Measurements from ENCODE around the gene ANO2.

The ANO2 gene

GRCh38 chr12:5585178-5585577 lies 359.9 kb downstream of the ANO2 start:
- no peaks in the 10 kb centered on the region for H3K9me3 ChIP-seq (ENCODE audit: control insufficient read depth, low read length)
- WGBS, 2 experiments: 93 to 96% methylated on average over 4 of the region's 4 CpGs
- no peaks in the 10 kb centered on the region for H3K36me3 ChIP-seq (ENCODE audit: control insufficient read depth, insufficient read depth, low read length)
- no peak overlapping the region for H3K4me3 ChIP-seq (ENCODE audit: insufficient read depth, low read depth, low read length)
- no peak overlapping the region for H3K27ac ChIP-seq (ENCODE audit: insufficient read depth, low read depth, low read length, poor library complexity, severe bottlenecking)
- peaks cover 24% of the 10 kb centered on the region for H3K4me1 ChIP-seq (ENCODE audit: control insufficient read depth, insufficient read depth, low read length)
- no peaks in the 10 kb centered on the region for H3K27me3 ChIP-seq (ENCODE audit: control insufficient read depth, insufficient read depth, low read length, poor library complexity, severe bottlenecking)

GRCh38 chr12:5584412-5585175 lies 360.5 kb downstream of the ANO2 start:
- Histone ChIP-seq H3K4me1 (ENCODE audit: control insufficient read depth, insufficient read depth, low read length) (peaks cover 24% of the 10 kb centered on the region), H3K9me3 (ENCODE audit: control insufficient read depth, low read length) (no peaks in the 10 kb centered on the region), H3K36me3 (ENCODE audit: control insufficient read depth, insufficient read depth, low read length) (no peaks in the 10 kb centered on the region), H3K27ac (ENCODE audit: insufficient read depth, low read depth, low read length, poor library complexity, severe bottlenecking) (no peak overlapping the region), H3K27me3 (ENCODE audit: control insufficient read depth, insufficient read depth, low read length, poor library complexity, severe bottlenecking) (no peaks in the 10 kb centered on the region), H3K4me3 (ENCODE audit: insufficient read depth, low read depth, low read length) (no peak overlapping the region)
- 90 to 91% methylated on average over 9 of the region's 9 CpGs for WGBS, 2 experiments

GRCh38 chr12:5582541-5582940 lies 362.5 kb downstream of the ANO2 start:
- 90 to 96% methylated on average over 4 of the region's 4 CpGs for WGBS, 2 experiments
- Histone ChIP-seq H3K27ac (ENCODE audit: insufficient read depth, low read depth, low read length, poor library complexity, severe bottlenecking) (no peak overlapping the region), H3K4me3 (ENCODE audit: insufficient read depth, low read depth, low read length) (no peak overlapping the region), H3K27me3 (ENCODE audit: control insufficient read depth, insufficient read depth, low read length, poor library complexity, severe bottlenecking) (no peaks in the 10 kb centered on the region), H3K4me1 (ENCODE audit: control insufficient read depth, insufficient read depth, low read length) (peaks cover 13% of the 10 kb centered on the region), H3K9me3 (ENCODE audit: control insufficient read depth, low read length) (no peaks in the 10 kb centered on the region), H3K36me3 (ENCODE audit: control insufficient read depth, insufficient read depth, low read length) (no peaks in the 10 kb centered on the region)

- Histone ChIP-seq H3K36me3 (ENCODE audit: control insufficient read depth, insufficient read depth, low read length) (no peaks in the 10 kb centered on the region), H3K27ac (ENCODE audit: insufficient read depth, low read depth, low read length, poor library complexity, severe bottlenecking) (no peak overlapping the region), H3K4me3 (ENCODE audit: insufficient read depth, low read depth, low read length) (no peak overlapping the region), H3K27me3 (ENCODE audit: control insufficient read depth, insufficient read depth, low read length, poor library complexity, severe bottlenecking) (no peaks in the 10 kb centered on the region), H3K4me1 (ENCODE audit: control insufficient read depth, insufficient read depth, low read length) (peaks cover 10% of the 10 kb centered on the region), H3K9me3 (ENCODE audit: control insufficient read depth, low read length) (no peaks in the 10 kb centered on the region)
- WGBS, 2 experiments: 87 to 88% methylated on average over 5 of the region's 5 CpGs
These were observed 363.0 kb downstream of the ANO2 start for GRCh38 chr12:5582018-5582417.

- peaks cover 6% of the 10 kb centered on the region for H3K4me1 ChIP-seq (ENCODE audit: control insufficient read depth, insufficient read depth, low read length)
- no peak overlapping the region for H3K27ac ChIP-seq (ENCODE audit: insufficient read depth, low read depth, low read length, poor library complexity, severe bottlenecking)
- no peak overlapping the region for H3K4me3 ChIP-seq (ENCODE audit: insufficient read depth, low read depth, low read length)
- H3K27me3 ChIP-seq (ENCODE audit: control insufficient read depth, insufficient read depth, low read length, poor library complexity, severe bottlenecking): no peaks in the 10 kb centered on the region
- 93 to 95% methylated on average over 4 of the region's 4 CpGs for WGBS, 2 experiments
- no peaks in the 10 kb centered on the region for H3K36me3 ChIP-seq (ENCODE audit: control insufficient read depth, insufficient read depth, low read length)
- H3K9me3 ChIP-seq (ENCODE audit: control insufficient read depth, low read length): no peaks in the 10 kb centered on the region
These were observed 363.4 kb downstream of the ANO2 start for GRCh38 chr12:5581616-5582015.

GRCh38 chr12:5581019-5581418 lies 364.0 kb downstream of the ANO2 start:
- no peak overlapping the region for H3K27ac ChIP-seq (ENCODE audit: insufficient read depth, low read depth, low read length, poor library complexity, severe bottlenecking)
- peaks cover under 1% of the 10 kb centered on the region for H3K4me1 ChIP-seq (ENCODE audit: control insufficient read depth, insufficient read depth, low read length)
- H3K36me3 ChIP-seq (ENCODE audit: control insufficient read depth, insufficient read depth, low read length): no peaks in the 10 kb centered on the region
- H3K27me3 ChIP-seq (ENCODE audit: control insufficient read depth, insufficient read depth, low read length, poor library complexity, severe bottlenecking): no peaks in the 10 kb centered on the region
- no peak overlapping the region for H3K4me3 ChIP-seq (ENCODE audit: insufficient read depth, low read depth, low read length)
- H3K9me3 ChIP-seq (ENCODE audit: control insufficient read depth, low read length): no peaks in the 10 kb centered on the region
- WGBS, 2 experiments: 89 to 97% methylated on average over 3 of the region's 3 CpGs

GRCh38 chr12:5578775-5579174 lies 366.3 kb downstream of the ANO2 start:
- no peaks in the 10 kb centered on the region for H3K9me3 ChIP-seq (ENCODE audit: control insufficient read depth, low read length)
- H3K27ac ChIP-seq (ENCODE audit: insufficient read depth, low read depth, low read length, poor library complexity, severe bottlenecking): no peak overlapping the region
- H3K4me1 ChIP-seq (ENCODE audit: control insufficient read depth, insufficient read depth, low read length): no peaks in the 10 kb centered on the region
- no peak overlapping the region for H3K4me3 ChIP-seq (ENCODE audit: insufficient read depth, low read depth, low read length)
- H3K27me3 ChIP-seq (ENCODE audit: control insufficient read depth, insufficient read depth, low read length, poor library complexity, severe bottlenecking): no peaks in the 10 kb centered on the region
- H3K36me3 ChIP-seq (ENCODE audit: control insufficient read depth, insufficient read depth, low read length): no peaks in the 10 kb centered on the region
- WGBS, 2 experiments: 90 to 92% methylated on average over 3 of the region's 3 CpGs

- Histone ChIP-seq H3K4me3 (ENCODE audit: insufficient read depth, low read depth, low read length) (no peak overlapping the region), H3K9me3 (ENCODE audit: control insufficient read depth, low read length) (no peaks in the 10 kb centered on the region), H3K27ac (ENCODE audit: insufficient read depth, low read depth, low read length, poor library complexity, severe bottlenecking) (no peak overlapping the region), H3K27me3 (ENCODE audit: control insufficient read depth, insufficient read depth, low read length, poor library complexity, severe bottlenecking) (no peaks in the 10 kb centered on the region), H3K4me1 (ENCODE audit: control insufficient read depth, insufficient read depth, low read length) (no peaks in the 10 kb centered on the region), H3K36me3 (ENCODE audit: control insufficient read depth, insufficient read depth, low read length) (no peaks in the 10 kb centered on the region)
- 91 to 95% methylated on average over 8 of the region's 8 CpGs for WGBS, 2 experiments
These were observed 367.3 kb downstream of the ANO2 start for GRCh38 chr12:5577741-5578140.

- Histone ChIP-seq H3K4me1 (ENCODE audit: control insufficient read depth, insufficient read depth, low read length) (no peaks in the 10 kb centered on the region), H3K27ac (ENCODE audit: insufficient read depth, low read depth, low read length, poor library complexity, severe bottlenecking) (no peak overlapping the region), H3K27me3 (ENCODE audit: control insufficient read depth, insufficient read depth, low read length, poor library complexity, severe bottlenecking) (no peaks in the 10 kb centered on the region), H3K4me3 (ENCODE audit: insufficient read depth, low read depth, low read length) (no peak overlapping the region), H3K36me3 (ENCODE audit: control insufficient read depth, insufficient read depth, low read length) (no peaks in the 10 kb centered on the region), H3K9me3 (ENCODE audit: control insufficient read depth, low read length) (no peaks in the 10 kb centered on the region)
- 86 to 92% methylated on average over 3 of the region's 3 CpGs for WGBS, 2 experiments
These were observed 367.8 kb downstream of the ANO2 start for GRCh38 chr12:5577211-5577612.

- no peak overlapping the region for H3K27ac ChIP-seq (ENCODE audit: insufficient read depth, low read depth, low read length, poor library complexity, severe bottlenecking)
- no peaks in the 10 kb centered on the region for H3K4me1 ChIP-seq (ENCODE audit: control insufficient read depth, insufficient read depth, low read length)
- no peaks in the 10 kb centered on the region for H3K27me3 ChIP-seq (ENCODE audit: control insufficient read depth, insufficient read depth, low read length, poor library complexity, severe bottlenecking)
- no peak overlapping the region for H3K4me3 ChIP-seq (ENCODE audit: insufficient read depth, low read depth, low read length)
- no peaks in the 10 kb centered on the region for H3K36me3 ChIP-seq (ENCODE audit: control insufficient read depth, insufficient read depth, low read length)
- WGBS, 2 experiments: 92 to 95% methylated on average over 3 of the region's 3 CpGs
- no peaks in the 10 kb centered on the region for H3K9me3 ChIP-seq (ENCODE audit: control insufficient read depth, low read length)
These were observed 369.1 kb downstream of the ANO2 start for GRCh38 chr12:5575987-5576386.
